Measurements from ENCODE around the gene PRELID1.

Gene PRELID1

DNA sequence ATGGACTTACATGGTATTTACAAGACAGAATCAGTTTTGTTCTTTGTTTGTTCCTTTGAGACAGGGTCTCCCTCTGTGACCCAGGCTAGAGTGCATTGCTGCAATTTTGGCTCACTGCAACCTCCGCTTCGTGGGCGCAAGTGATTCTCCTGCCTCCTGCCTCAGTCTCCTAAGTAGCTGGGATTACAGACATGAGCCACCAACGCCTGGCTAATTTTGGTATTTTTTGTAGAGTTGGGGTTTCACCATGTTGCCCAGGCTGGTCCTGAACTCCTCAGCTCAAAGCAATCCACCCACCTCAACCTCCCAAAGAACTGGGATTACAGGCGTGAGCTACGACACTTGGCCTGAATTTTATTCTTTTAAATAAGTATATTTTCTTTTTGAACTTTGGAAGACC, 27.7 kb upstream of the PRELID1 start:
- WGBS (ENCODE audit: extremely low coverage, insufficient coverage, low lambda C conversion rate), result no CpG with 5 or more reads among the region's 6 CpGs

DNA sequence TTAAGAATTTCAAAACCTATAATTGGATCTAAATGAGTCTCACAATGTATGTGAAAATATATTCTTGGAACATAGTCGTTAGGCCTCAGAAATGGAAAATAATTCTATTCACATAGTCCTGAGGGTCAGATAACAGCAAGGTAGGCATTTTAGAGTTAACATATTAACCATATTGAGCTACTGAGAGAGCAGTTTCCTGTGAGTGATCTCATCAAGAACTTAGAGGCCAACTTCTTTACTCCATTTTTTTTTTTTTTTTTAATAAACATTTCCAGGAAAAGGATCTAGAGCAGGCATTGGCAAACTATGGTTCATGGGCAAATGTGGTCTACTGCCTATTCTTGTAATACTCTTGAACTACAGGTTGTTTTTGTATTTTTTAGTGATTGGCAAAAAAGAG, 26.7 kb upstream of the PRELID1 start:
- WGBS (ENCODE audit: extremely low coverage, insufficient coverage, low lambda C conversion rate), result no CpG with 5 or more reads among the region's 1 CpG
- no peak overlapping the region for H4K8ac ChIP-seq (ENCODE audit: low read depth, low read length)
- H3K27me3 ChIP-seq (ENCODE audit: insufficient read depth, low read length, poor library complexity), result no peaks in the 10 kb centered on the region
- no peak overlapping the region for H3K56ac ChIP-seq (ENCODE audit: low read length)
- H3K4me2 ChIP-seq (ENCODE audit: low read length), result no peak overlapping the region
- H3K4me1 ChIP-seq (ENCODE audit: control insufficient read depth, low read depth, low read length), result no peaks in the 10 kb centered on the region
- no peak overlapping the region for H3K4me3 ChIP-seq (ENCODE audit: low read length)
- no peak for DNase-seq
- no peak overlapping the region for H3K18ac ChIP-seq (ENCODE audit: low read length)
- H4K5ac ChIP-seq (ENCODE audit: low read length), result no peak overlapping the region
- H3K79me1 ChIP-seq (ENCODE audit: low read length), result no peaks in the 10 kb centered on the region
- H3K9ac ChIP-seq (ENCODE audit: low read length), result no peak overlapping the region
- H3K4ac ChIP-seq (ENCODE audit: low read depth, low read length), result no peak overlapping the region
- no peak overlapping the region for H2BK120ac ChIP-seq (ENCODE audit: low read depth, low read length)
- peaks cover 10% of the 10 kb centered on the region for H3K36me3 ChIP-seq (ENCODE audit: control insufficient read depth, insufficient read depth, low read length)
- no peak overlapping the region for H2BK15ac ChIP-seq (replicated peaks; ENCODE audit: low read depth)
- H3K23ac ChIP-seq (ENCODE audit: low read length), result no peak overlapping the region
- H2AK5ac ChIP-seq (ENCODE audit: low read length), result no peak overlapping the region
- no peak overlapping the region for H3K27ac ChIP-seq (ENCODE audit: low read depth, low read length)
- H3K79me2 ChIP-seq (ENCODE audit: control insufficient read depth, insufficient read depth, low read length), result no peaks in the 10 kb centered on the region
- H2BK5ac ChIP-seq (ENCODE audit: low read length), result no peak overlapping the region

More for the DNA sequence above, 27.7 kb upstream of the PRELID1 start:
- Histone ChIP-seq H3K18ac (ENCODE audit: low read length) (no peak overlapping the region), H4K8ac (ENCODE audit: low read depth, low read length) (no peak overlapping the region), H3K27me3 (ENCODE audit: insufficient read depth, low read length, poor library complexity) (no peaks in the 10 kb centered on the region), H3K79me2 (ENCODE audit: control insufficient read depth, insufficient read depth, low read length) (no peaks in the 10 kb centered on the region), H3K9ac (ENCODE audit: low read length) (no peak overlapping the region), H3K79me1 (ENCODE audit: low read length) (no peaks in the 10 kb centered on the region), H3K4ac (ENCODE audit: low read depth, low read length) (no peak overlapping the region), H3K36me3 (ENCODE audit: control insufficient read depth, insufficient read depth, low read length) (peaks cover 7% of the 10 kb centered on the region), H2BK120ac (ENCODE audit: low read depth, low read length) (no peak overlapping the region), H3K4me3 (ENCODE audit: low read length) (no peak overlapping the region), H3K4me2 (ENCODE audit: low read length) (no peak overlapping the region), H2AK5ac (ENCODE audit: low read length) (no peak overlapping the region), H3K56ac (ENCODE audit: low read length) (no peak overlapping the region), H3K4me1 (ENCODE audit: control insufficient read depth, low read depth, low read length) (no peaks in the 10 kb centered on the region), H4K5ac (ENCODE audit: low read length) (no peak overlapping the region), H3K23ac (ENCODE audit: low read length) (no peak overlapping the region), H2BK15ac (replicated peaks; ENCODE audit: low read depth) (no peak overlapping the region), H3K27ac (ENCODE audit: low read depth, low read length) (no peak overlapping the region), H2BK5ac (ENCODE audit: low read length) (no peak overlapping the region)
- no peak for DNase-seq

DNA sequence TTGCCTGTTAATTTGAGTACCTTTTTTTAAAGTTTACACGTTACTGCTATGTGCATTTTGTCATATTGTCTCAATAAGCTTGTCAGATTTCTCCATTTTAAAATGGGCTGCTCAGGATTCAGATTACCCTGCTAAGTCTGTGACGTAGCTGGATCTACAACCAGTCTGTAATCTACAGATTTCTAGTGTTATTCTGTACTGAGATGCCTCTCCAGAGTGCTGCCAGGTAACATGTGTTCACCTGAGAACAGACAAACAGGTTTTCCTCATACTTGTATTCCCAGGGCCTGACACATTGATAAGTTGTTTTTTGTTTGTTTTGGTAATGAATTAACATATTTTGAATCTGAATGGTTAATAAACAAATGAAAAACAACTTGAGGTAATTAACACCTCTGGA, 15.4 kb upstream of the PRELID1 start:
- no peak overlapping the region for H2BK5ac ChIP-seq (ENCODE audit: low read length)
- no peak overlapping the region for H3K9ac ChIP-seq (ENCODE audit: low read length)
- H3K27me3 ChIP-seq (ENCODE audit: insufficient read depth, low read length, poor library complexity), result no peaks in the 10 kb centered on the region
- H2AK5ac ChIP-seq (ENCODE audit: low read length), result no peak overlapping the region
- no peak overlapping the region for H3K18ac ChIP-seq (ENCODE audit: low read length)
- DNase-seq, result no peak
- no peak overlapping the region for H4K8ac ChIP-seq (ENCODE audit: low read depth, low read length)
- H3K27ac ChIP-seq (ENCODE audit: low read depth, low read length), result no peak overlapping the region
- H3K79me1 ChIP-seq (ENCODE audit: low read length), result no peaks in the 10 kb centered on the region
- no peaks in the 10 kb centered on the region for H3K79me2 ChIP-seq (ENCODE audit: control insufficient read depth, insufficient read depth, low read length)
- no peak overlapping the region for H2BK15ac ChIP-seq (replicated peaks; ENCODE audit: low read depth)
- H3K4me1 ChIP-seq (ENCODE audit: control insufficient read depth, low read depth, low read length), result no peaks in the 10 kb centered on the region
- no peak overlapping the region for H3K56ac ChIP-seq (ENCODE audit: low read length)
- H4K5ac ChIP-seq (ENCODE audit: low read length), result no peak overlapping the region
- H3K36me3 ChIP-seq (ENCODE audit: control insufficient read depth, insufficient read depth, low read length), result peaks cover 17% of the 10 kb centered on the region
- H2BK120ac ChIP-seq (ENCODE audit: low read depth, low read length), result no peak overlapping the region
- H3K4me2 ChIP-seq (ENCODE audit: low read length), result no peak overlapping the region
- H3K4ac ChIP-seq (ENCODE audit: low read depth, low read length), result no peak overlapping the region
- H3K23ac ChIP-seq (ENCODE audit: low read length), result no peak overlapping the region
- WGBS (ENCODE audit: extremely low coverage, insufficient coverage, low lambda C conversion rate), result no CpG with 5 or more reads among the region's 2 CpGs
- H3K4me3 ChIP-seq (ENCODE audit: low read length), result no peak overlapping the region

DNA sequence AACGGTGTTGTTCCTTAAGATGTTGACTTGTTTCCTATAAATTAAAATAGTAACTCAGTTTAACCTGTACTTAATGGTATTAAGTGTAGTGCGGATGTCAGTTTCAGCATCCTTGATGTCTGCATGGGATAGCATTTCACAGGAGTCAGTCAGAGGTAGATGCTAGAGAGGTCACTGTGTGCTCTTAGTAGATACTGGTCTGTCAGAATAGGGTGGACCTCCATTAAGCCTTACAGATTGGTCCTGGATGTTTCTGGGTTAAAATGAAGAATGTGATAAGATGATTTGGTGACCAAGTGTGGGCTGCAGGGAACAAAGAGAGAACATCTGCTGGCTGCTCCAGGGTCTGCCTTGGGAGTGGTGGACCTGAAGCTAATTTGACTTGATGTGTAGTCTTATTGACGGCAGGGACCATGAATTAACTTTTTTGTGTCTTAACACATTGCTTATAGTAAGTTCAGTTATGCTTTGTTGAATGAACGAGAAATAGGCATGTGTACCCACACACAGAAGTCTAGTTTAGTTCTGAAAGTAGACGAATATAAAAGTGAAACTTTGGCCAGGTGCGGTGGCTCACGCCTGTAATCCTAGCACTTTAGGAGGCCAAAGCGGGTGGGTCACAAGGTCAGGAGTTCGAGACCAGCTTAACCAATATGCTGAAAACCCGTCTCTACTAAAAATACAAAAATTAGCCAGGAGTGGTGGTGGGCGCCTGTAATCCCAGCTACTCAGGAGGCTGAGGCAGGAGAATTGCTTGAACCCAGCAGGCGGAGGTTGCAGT, 12.6 kb upstream of the PRELID1 start:
- no peak for DNase-seq
- no peak overlapping the region for H4K8ac ChIP-seq (ENCODE audit: low read depth, low read length)
- H2BK120ac ChIP-seq (ENCODE audit: low read depth, low read length), result no peak overlapping the region
- H2BK15ac ChIP-seq (replicated peaks; ENCODE audit: low read depth), result no peak overlapping the region
- no peak overlapping the region for H2BK5ac ChIP-seq (ENCODE audit: low read length)
- H4K5ac ChIP-seq (ENCODE audit: low read length), result no peak overlapping the region
- H3K56ac ChIP-seq (ENCODE audit: low read length), result no peak overlapping the region
- no peak overlapping the region for H3K27ac ChIP-seq (ENCODE audit: low read depth, low read length)
- H3K4ac ChIP-seq (ENCODE audit: low read depth, low read length), result no peak overlapping the region
- no peak overlapping the region for H3K18ac ChIP-seq (ENCODE audit: low read length)
- no peaks in the 10 kb centered on the region for H3K27me3 ChIP-seq (ENCODE audit: insufficient read depth, low read length, poor library complexity)
- peaks cover 15% of the 10 kb centered on the region for H3K36me3 ChIP-seq (ENCODE audit: control insufficient read depth, insufficient read depth, low read length)
- no peak overlapping the region for H2AK5ac ChIP-seq (ENCODE audit: low read length)
- WGBS (ENCODE audit: extremely low coverage, insufficient coverage, low lambda C conversion rate), result no CpG with 5 or more reads among the region's 12 CpGs
- H3K9ac ChIP-seq (ENCODE audit: low read length), result no peak overlapping the region
- peaks cover 1% of the 10 kb centered on the region for H3K79me1 ChIP-seq (ENCODE audit: low read length)
- H3K4me3 ChIP-seq (ENCODE audit: low read length), result no peak overlapping the region
- H3K4me1 ChIP-seq (ENCODE audit: control insufficient read depth, low read depth, low read length), result no peaks in the 10 kb centered on the region
- H3K79me2 ChIP-seq (ENCODE audit: control insufficient read depth, insufficient read depth, low read length), result no peaks in the 10 kb centered on the region
- no peak overlapping the region for H3K23ac ChIP-seq (ENCODE audit: low read length)
- no peak overlapping the region for H3K4me2 ChIP-seq (ENCODE audit: low read length)

DNA sequence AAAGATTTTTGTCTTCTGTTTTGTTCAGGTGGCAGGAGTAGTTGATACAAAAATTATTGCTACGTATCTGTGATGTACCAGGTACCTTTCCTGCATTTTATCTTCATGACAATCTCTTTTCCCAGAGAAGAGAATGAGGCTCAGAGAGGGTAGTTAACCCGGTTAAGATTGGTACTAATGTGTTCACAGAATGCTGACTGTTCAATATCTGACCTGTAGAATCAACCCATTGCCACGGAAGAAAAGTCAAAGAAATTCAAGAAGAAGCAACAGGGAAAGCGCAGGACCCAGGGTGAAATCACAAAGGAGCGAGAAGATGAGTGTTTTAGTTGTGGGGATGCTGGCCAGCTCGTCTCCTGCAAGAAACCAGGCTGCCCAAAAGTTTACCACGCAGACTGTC, 11.9 kb upstream of the PRELID1 start:
- Histone ChIP-seq H3K9ac (ENCODE audit: low read length) (no peak overlapping the region), H3K79me2 (ENCODE audit: control insufficient read depth, insufficient read depth, low read length) (no peaks in the 10 kb centered on the region), H2AK5ac (ENCODE audit: low read length) (no peak overlapping the region), H3K36me3 (ENCODE audit: control insufficient read depth, insufficient read depth, low read length) (peaks cover 15% of the 10 kb centered on the region), H4K8ac (ENCODE audit: low read depth, low read length) (no peak overlapping the region), H3K27ac (ENCODE audit: low read depth, low read length) (no peak overlapping the region), H3K56ac (ENCODE audit: low read length) (no peak overlapping the region), H3K4me1 (ENCODE audit: control insufficient read depth, low read depth, low read length) (no peaks in the 10 kb centered on the region), H3K4me2 (ENCODE audit: low read length) (no peak overlapping the region), H2BK15ac (replicated peaks; ENCODE audit: low read depth) (no peak overlapping the region), H4K5ac (ENCODE audit: low read length) (no peak overlapping the region), H3K4ac (ENCODE audit: low read depth, low read length) (no peak overlapping the region), H2BK120ac (ENCODE audit: low read depth, low read length) (no peak overlapping the region), H2BK5ac (ENCODE audit: low read length) (no peak overlapping the region), H3K79me1 (ENCODE audit: low read length) (peaks cover 2% of the 10 kb centered on the region), H3K23ac (ENCODE audit: low read length) (no peak overlapping the region), H3K18ac (ENCODE audit: low read length) (no peak overlapping the region), H3K27me3 (ENCODE audit: insufficient read depth, low read length, poor library complexity) (no peaks in the 10 kb centered on the region), H3K4me3 (ENCODE audit: low read length) (no peak overlapping the region)
- DNase-seq, result no peak
- WGBS (ENCODE audit: extremely low coverage, insufficient coverage, low lambda C conversion rate), result no CpG with 5 or more reads among the region's 7 CpGs

Data from mesendoderm (in vitro differentiated cells).